Measurements from ENCODE around the gene STK38L. TPM values are rescaled to one million over a fixed set of nuclear protein-coding genes. Genes with fewer than 3 reads are reported as not detected.

STK38L gene
- total and polyA plus RNA-seq, 12 donors = 10.2 to 298 (median 21.0) TPM

GRCh38 chr12:27300226-27300625 lies 56.1 kb downstream of the STK38L start:
- Histone ChIP-seq H3K9me3 (replicated peaks in 1 of 3) (no peaks in the 10 kb centered on the region), H3K4me1 (replicated peaks in 1 of 2) (no peaks in the 10 kb centered on the region), H3K27me3 (no peaks in the 10 kb centered on the region), H3K27ac (no peak overlapping the region), H3K4me3 (no peak overlapping the region), H3K36me3 (replicated peaks in 1 of 2) (peaks cover 0 to 7% of the 10 kb centered on the region in 2 donors)
- intact Hi-C loops (cut with DNase I) = loop anchor here in 1 of 2 donors (5.0 to 10.0 kb wide), 2 partner anchors 53 to 285 kb away; partner anchors contain the start of gene TM7SF3
- no peak for TF ChIP-seq CTCF (IDR thresholded peaks at IDR 0.05)
- TF ChIP-seq POLR2A (IDR thresholded peaks at IDR 0.05) = no peak
- no peak for DNase-seq

GRCh38 chr12:27303139-27304111 lies 59.3 kb downstream of the STK38L start:
- no peak for TF ChIP-seq POLR2A (IDR thresholded peaks at IDR 0.05)
- no peak for TF ChIP-seq CTCF (IDR thresholded peaks at IDR 0.05)
- peaks cover 0 to 4% of the 10 kb centered on the region in 2 donors for H3K36me3 ChIP-seq (replicated peaks in 1 of 2)
- 67 to 83% (median 81%) methylated on average over 3 of the region's 3 CpGs for WGBS, 4 donors
- no peaks in the 10 kb centered on the region for H3K27me3 ChIP-seq
- no peaks in the 10 kb centered on the region for H3K9me3 ChIP-seq (replicated peaks in 1 of 3)
- H3K4me1 ChIP-seq (replicated peaks in 1 of 2) = no peaks in the 10 kb centered on the region
- no peak for DNase-seq
- no peak overlapping the region for H3K27ac ChIP-seq
- H3K4me3 ChIP-seq = no peak overlapping the region
- intact Hi-C loops (cut with DNase I) = loop anchor here in 1 of 2 donors (5.0 to 10.0 kb wide), 2 partner anchors 56 to 289 kb away; partner anchors contain the start of gene TM7SF3

GRCh38 chr12:27304856-27305255 lies 60.8 kb downstream of the STK38L start:
- no peak for DNase-seq
- Histone ChIP-seq H3K27ac (no peak overlapping the region), H3K36me3 (replicated peaks in 1 of 2) (peaks cover 0 to 10% of the 10 kb centered on the region in 2 donors), H3K4me1 (replicated peaks in 1 of 2) (no peaks in the 10 kb centered on the region), H3K27me3 (no peaks in the 10 kb centered on the region), H3K9me3 (replicated peaks in 1 of 3) (no peaks in the 10 kb centered on the region), H3K4me3 (no peak overlapping the region)
- TF ChIP-seq CTCF (IDR thresholded peaks at IDR 0.05) (no peak), POLR2A (IDR thresholded peaks at IDR 0.05) (no peak)
- intact Hi-C loops (cut with DNase I) = loop anchor here in 1 of 2 donors (5.0 to 10.0 kb wide), 2 partner anchors 58 to 290 kb away; partner anchors contain the start of gene TM7SF3
- 65 to 90% (median 80%) methylated on average over 1 of the region's 1 CpG for WGBS, 4 donors

- no peak for DNase-seq
- no peaks in the 10 kb centered on the region for H3K4me1 ChIP-seq (replicated peaks in 1 of 2)
- no peak overlapping the region for H3K4me3 ChIP-seq
- TF ChIP-seq POLR2A (IDR thresholded peaks at IDR 0.05) (no peak), CTCF (IDR thresholded peaks at IDR 0.05) (peak; percentile 40 to 74 (median 60))
- 95 to 98% (median 97%) methylated on average over 1 of the region's 1 CpG for WGBS, 4 donors
- peaks cover 0 to 14% of the 10 kb centered on the region in 2 donors for H3K36me3 ChIP-seq (replicated peaks in 1 of 2)
- intact Hi-C loops (cut with DNase I) = loop anchor here in 1 of 2 donors (10.0 kb wide), 1 partner anchor 291 kb away; the partner anchor contains the start of gene TM7SF3
- no peaks in the 10 kb centered on the region for H3K9me3 ChIP-seq (replicated peaks in 1 of 3)
- H3K27ac ChIP-seq = peak overlapping the region in 1 of 5 donors; percentile 2
- H3K27me3 ChIP-seq = no peaks in the 10 kb centered on the region
These were observed 61.8 kb downstream of the STK38L start for GRCh38 chr12:27305673-27306456.

All from adrenal gland (tissue), 12 donors.